Parathyroid adenoma (tissue), 2 donors: ENCODE data around the gene HEMGN.

Experiments used
- H2AFZ ChIP-seq: fragments of 300-600 bp; sonication (generic); one replicate; pipeline ENCODE4 v1.7.0; 2017; ENCODE audit warnings: antibody characterized with exemption, mild to moderate bottlenecking
- H3K27ac ChIP-seq: fragments of 300-600 bp; sonication (generic); one replicate; pipeline ENCODE4 v1.7.0; 2017
- H3K27me3 ChIP-seq: fragments of 300-600 bp; sonication (generic); one replicate; pipeline ENCODE4 v1.7.0; 2017; ENCODE audit warnings: low read length; ENCODE audit not compliant: control insufficient read depth, insufficient read depth
- H3K36me3 ChIP-seq: fragments of 300-600 bp; sonication (generic); one replicate; pipeline ENCODE4 v1.7.0; 2017; ENCODE audit warnings: low read length; ENCODE audit not compliant: control insufficient read depth, insufficient read depth
- H3K4me1 ChIP-seq: fragments of 300-600 bp; sonication (generic); one replicate; pipeline ENCODE4 v1.7.0; 2017; ENCODE audit warnings: control low read depth
- H3K4me2 ChIP-seq: fragments of 300-600 bp; sonication (generic); one replicate; pipeline ENCODE4 v1.7.0; 2017; ENCODE audit warnings: low read length
- H3K4me3 ChIP-seq: fragments of 300-600 bp; sonication (generic); one replicate; pipeline ENCODE4 v1.7.0; 2017; ENCODE audit warnings: low read depth, low read length
- H3K79me2 ChIP-seq: fragments of 300-600 bp; sonication (generic); one replicate; pipeline ENCODE4 v1.7.0; 2017; ENCODE audit warnings: control low read depth
- H3K9ac ChIP-seq: fragments of 300-600 bp; sonication (generic); one replicate; pipeline ENCODE4 v1.7.0; 2017; ENCODE audit warnings: mild to moderate bottlenecking
- H3K9me3 ChIP-seq: fragments of 300-600 bp; sonication (generic); one replicate; pipeline ENCODE4 v1.7.0; 2017; ENCODE audit warnings: low read length; ENCODE audit not compliant: control insufficient read depth
- TF ChIP-seq, protein P1 (sequence below): fragments of 300-600 bp; sonication (generic); IDR thresholded peaks from one replicate; pipeline ENCODE4 v1.7.0; 2017; ENCODE audit warnings: antibody characterized with exemption, mild to moderate bottlenecking
- donor health status: primary hyperparathyroidism.

The HEMGN gene

DNA sequence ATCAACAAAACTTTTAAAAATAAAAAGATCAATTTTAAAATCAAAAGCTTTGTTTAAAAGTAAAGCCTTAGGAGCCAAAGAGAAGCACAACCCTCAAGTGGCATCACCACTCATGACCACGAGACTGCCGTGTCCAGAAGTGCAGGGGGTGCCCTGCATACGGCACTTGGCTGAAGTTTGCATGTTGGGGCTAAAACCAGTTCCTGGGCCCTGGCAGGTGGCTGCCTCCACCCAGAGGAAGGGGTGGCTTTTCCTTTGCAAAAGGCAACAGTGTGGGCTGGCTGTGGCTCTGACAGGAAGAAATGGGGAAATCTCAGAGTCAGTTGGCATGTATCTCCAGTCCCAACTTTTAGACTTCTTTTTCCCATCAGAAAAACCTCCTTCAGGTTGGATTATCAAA, 30.9 kb downstream of the HEMGN start:
- no peak overlapping the region for H3K27ac ChIP-seq
- no peak overlapping the region for H3K4me3 ChIP-seq
- no peaks in the 10 kb centered on the region for H3K79me2 ChIP-seq
- no peaks in the 10 kb centered on the region for H3K27me3 ChIP-seq
- no peaks in the 10 kb centered on the region for H3K36me3 ChIP-seq
- H3K4me1 ChIP-seq, result no peaks in the 10 kb centered on the region
- H3K9me3 ChIP-seq, result no peaks in the 10 kb centered on the region
- no peak overlapping the region for H3K9ac ChIP-seq
- TF ChIP-seq, protein P1, sequence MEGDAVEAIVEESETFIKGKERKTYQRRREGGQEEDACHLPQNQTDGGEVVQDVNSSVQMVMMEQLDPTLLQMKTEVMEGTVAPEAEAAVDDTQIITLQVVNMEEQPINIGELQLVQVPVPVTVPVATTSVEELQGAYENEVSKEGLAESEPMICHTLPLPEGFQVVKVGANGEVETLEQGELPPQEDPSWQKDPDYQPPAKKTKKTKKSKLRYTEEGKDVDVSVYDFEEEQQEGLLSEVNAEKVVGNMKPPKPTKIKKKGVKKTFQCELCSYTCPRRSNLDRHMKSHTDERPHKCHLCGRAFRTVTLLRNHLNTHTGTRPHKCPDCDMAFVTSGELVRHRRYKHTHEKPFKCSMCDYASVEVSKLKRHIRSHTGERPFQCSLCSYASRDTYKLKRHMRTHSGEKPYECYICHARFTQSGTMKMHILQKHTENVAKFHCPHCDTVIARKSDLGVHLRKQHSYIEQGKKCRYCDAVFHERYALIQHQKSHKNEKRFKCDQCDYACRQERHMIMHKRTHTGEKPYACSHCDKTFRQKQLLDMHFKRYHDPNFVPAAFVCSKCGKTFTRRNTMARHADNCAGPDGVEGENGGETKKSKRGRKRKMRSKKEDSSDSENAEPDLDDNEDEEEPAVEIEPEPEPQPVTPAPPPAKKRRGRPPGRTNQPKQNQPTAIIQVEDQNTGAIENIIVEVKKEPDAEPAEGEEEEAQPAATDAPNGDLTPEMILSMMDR, result no peak
- H2AFZ ChIP-seq, result no peak overlapping the region
- H3K4me2 ChIP-seq, result no peak overlapping the region

DNA sequence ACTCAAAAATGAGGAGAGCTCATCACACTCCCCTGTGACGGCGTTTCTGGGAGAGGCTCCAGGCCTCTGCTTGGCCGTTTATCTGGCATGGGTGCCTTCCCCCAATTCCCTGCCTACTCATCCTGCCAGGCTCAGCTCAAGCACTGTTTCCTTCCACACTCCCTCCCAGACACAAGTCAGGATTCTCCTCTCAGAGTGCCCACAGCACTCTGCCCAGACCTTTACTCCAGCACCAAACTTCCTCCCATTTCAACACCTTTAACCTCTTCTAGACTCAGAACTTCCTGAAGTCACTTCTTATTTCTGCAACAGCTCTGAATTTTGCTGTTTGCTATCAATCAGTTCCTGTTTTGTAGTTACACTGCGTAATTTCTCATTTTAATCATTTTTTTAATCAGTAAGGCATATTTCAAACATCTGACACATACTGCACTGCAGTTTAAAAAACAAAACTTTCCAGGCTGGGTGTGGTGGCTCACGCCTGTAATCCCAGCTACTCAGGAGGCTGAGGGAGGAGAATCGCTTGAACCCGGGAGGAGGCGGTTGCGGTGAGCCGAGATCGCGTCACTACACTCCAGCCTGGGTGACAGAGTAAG, 31.6 kb downstream of the HEMGN start:
- no peaks in the 10 kb centered on the region for H3K36me3 ChIP-seq
- no peak overlapping the region for H3K9ac ChIP-seq
- no peak overlapping the region for H3K4me3 ChIP-seq
- TF ChIP-seq, protein P1, result no peak
- H2AFZ ChIP-seq, result no peak overlapping the region
- H3K79me2 ChIP-seq, result no peaks in the 10 kb centered on the region
- no peak overlapping the region for H3K27ac ChIP-seq
- no peaks in the 10 kb centered on the region for H3K27me3 ChIP-seq
- H3K9me3 ChIP-seq, result no peaks in the 10 kb centered on the region
- no peak overlapping the region for H3K4me2 ChIP-seq
- H3K4me1 ChIP-seq, result no peaks in the 10 kb centered on the region

DNA sequence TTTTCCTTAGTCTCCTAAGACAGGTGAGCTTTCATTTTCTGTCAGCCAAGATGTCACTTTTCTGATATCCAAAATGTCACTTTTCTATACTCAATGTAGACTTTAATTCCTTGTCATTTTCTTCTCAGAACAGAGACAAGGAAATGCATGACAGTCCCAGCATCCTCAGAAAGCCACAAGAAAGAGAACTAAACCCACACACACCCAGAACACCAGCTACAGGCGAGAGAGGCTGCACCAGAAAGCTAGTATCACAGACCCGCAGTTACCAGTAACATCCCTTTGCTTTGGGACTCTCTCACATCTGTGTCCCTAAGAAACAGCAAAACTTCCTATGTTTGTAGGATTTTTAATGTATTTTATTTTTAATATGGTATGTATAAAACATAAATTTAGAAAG, 32.7 kb downstream of the HEMGN start:
- Histone ChIP-seq H3K36me3 (no peaks in the 10 kb centered on the region), H3K4me3 (no peak overlapping the region), H3K79me2 (no peaks in the 10 kb centered on the region), H3K9me3 (no peaks in the 10 kb centered on the region), H2AFZ (no peak overlapping the region), H3K27me3 (no peaks in the 10 kb centered on the region), H3K9ac (no peak overlapping the region), H3K4me1 (no peaks in the 10 kb centered on the region), H3K27ac (no peak overlapping the region), H3K4me2 (no peak overlapping the region)
- TF ChIP-seq, protein P1, result no peak

DNA sequence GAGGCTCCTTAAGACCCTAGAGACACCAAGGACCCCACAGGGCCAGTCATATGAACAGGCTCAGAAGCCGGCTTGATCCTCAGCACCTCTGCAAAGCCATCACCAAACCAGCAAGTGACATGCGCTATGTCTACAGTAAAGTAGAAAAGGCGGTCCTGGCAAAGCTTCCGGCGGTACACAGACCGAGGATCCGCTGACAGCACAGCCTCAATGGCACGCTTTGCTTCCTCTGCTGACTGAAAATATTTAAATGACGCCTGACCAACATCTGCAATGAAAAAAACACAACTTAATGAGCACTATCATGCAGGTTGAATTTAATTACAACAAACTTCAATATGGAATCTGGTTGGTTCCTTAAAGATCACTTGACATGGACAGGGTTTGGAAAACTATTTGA, 33.2 kb downstream of the HEMGN start:
- H3K4me2 ChIP-seq, result no peak overlapping the region
- TF ChIP-seq, protein P1, result no peak

DNA sequence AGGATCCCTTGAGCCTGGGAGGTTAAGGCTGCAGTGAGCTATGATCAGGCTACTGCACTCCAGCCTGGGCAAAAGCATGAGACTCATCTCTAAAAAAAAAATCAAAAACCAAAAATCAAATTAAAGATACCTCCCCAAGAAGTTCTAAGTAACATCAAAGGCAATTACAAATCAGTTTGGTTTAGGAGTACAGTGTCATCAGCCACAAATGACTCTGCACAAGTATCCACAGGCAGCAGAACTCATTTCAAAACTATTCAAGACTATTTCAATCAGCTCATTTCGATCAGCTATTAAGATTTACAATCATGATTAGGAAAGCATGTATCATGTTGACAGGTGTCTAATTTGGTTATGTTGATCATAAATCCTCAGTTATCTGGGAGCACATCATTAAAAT, 34.8 kb downstream of the HEMGN start:
- TF ChIP-seq, protein P1, result no peak
- Histone ChIP-seq H3K4me1 (no peaks in the 10 kb centered on the region), H3K4me3 (no peak overlapping the region), H3K27me3 (no peaks in the 10 kb centered on the region), H2AFZ (no peak overlapping the region), H3K79me2 (no peaks in the 10 kb centered on the region), H3K27ac (no peak overlapping the region), H3K36me3 (no peaks in the 10 kb centered on the region), H3K4me2 (no peak overlapping the region), H3K9ac (no peak overlapping the region), H3K9me3 (no peaks in the 10 kb centered on the region)

More for the DNA sequence above, 33.2 kb downstream of the HEMGN start:
- Histone ChIP-seq H2AFZ (no peak overlapping the region), H3K9me3 (no peaks in the 10 kb centered on the region), H3K27me3 (no peaks in the 10 kb centered on the region), H3K79me2 (no peaks in the 10 kb centered on the region), H3K36me3 (no peaks in the 10 kb centered on the region), H3K4me1 (no peaks in the 10 kb centered on the region), H3K4me3 (no peak overlapping the region), H3K27ac (no peak overlapping the region), H3K9ac (no peak overlapping the region)
